HAP-1 (cell line): ENCODE results near the gene PDLIM5.

ENCODE experiments used
- DNase-seq, 2 experiments: peaks; one replicate each; pipeline ENCODE4 v3.0.0-alpha.2; 2016 to 2020; ENCODE audit warnings: low spot score in 2 of 2
- H3K27me3 ChIP-seq: fragments of 250-450 bp; sonication (Bioruptor Pico); 2 replicates; pipeline ENCODE4 v1.5.1; 2020; ENCODE audit warnings: low read depth, mild to moderate bottlenecking, moderate library complexity
- H3K36me3 ChIP-seq: fragments of 250-450 bp; sonication (Bioruptor Pico); replicated peaks from 2 replicates; pipeline ENCODE4 v1.5.1; 2020; ENCODE audit warnings: mild to moderate bottlenecking
- H3K4me1 ChIP-seq: fragments of 250-450 bp; sonication (Bioruptor Pico); 2 replicates; pipeline ENCODE4 v1.5.1; 2020; ENCODE audit warnings: mild to moderate bottlenecking
- H3K4me3 ChIP-seq: fragments of 250-450 bp; sonication (Bioruptor Pico); 2 replicates; pipeline ENCODE4 v1.5.1; 2020; ENCODE audit warnings: mild to moderate bottlenecking, moderate library complexity
- H3K9me3 ChIP-seq: fragments of 250-450 bp; sonication (Bioruptor Pico); 2 replicates; pipeline ENCODE4 v1.5.1; 2020; ENCODE audit warnings: mild to moderate bottlenecking, moderate library complexity
- in situ Hi-C: fragments of 300-500 bp; cut with MboI; formaldehyde crosslinking; loops from 3 replicates; pipeline ENCODE4 v1.14.3; 2020; ENCODE audit warnings: low sequenced_read_pairs, inconsistent platforms, mixed read lengths

PDLIM5 gene

DNA sequence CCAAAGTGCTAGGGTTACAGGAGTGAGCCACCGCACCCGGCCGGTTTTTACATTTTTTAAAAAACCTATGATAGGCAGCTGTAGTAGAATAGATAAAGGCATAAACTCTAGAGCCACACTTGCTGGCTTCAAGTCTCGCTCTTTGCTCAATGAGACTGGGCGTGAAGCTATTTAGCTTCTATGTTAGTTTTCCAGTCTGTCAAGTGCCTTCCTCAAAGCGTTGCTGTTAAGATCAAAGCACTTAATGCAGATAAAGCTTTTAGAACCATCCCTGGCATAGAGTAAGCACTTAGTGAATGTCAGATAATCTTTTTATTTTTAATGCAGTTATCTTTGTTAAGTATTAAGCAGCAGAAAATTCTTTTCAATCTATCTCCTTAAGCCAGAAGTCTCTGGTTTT is 264.0 kb downstream of the PDLIM5 start:
- Histone ChIP-seq H3K9me3 (no peaks in the 10 kb centered on the region), H3K36me3 (no peaks in the 10 kb centered on the region), H3K27me3 (no peaks in the 10 kb centered on the region), H3K4me1 (no peaks in the 10 kb centered on the region), H3K4me3 (no peak overlapping the region)
- in situ Hi-C loops: no loop called here
- no peak for DNase-seq
